ENCODE measurements around the gene PXYLP1. TPM values are rescaled to one million over a fixed set of nuclear protein-coding genes. Genes with fewer than 3 reads are reported as not detected.

The PXYLP1 gene
- total and polyA plus RNA-seq, 9 of the 15 experiments (the other 6 are each of a cell fraction or from before 2014, with no cell fraction given), result 0.80 to 2.9 (median 1.3) TPM

GRCh38 chr3:141342386-141342785 is 110.8 kb downstream of the PXYLP1 start:
- intact Hi-C loops (cut with micrococcal nuclease), result no loop called here
- CTCF ChIA-PET (ENCODE audit: low intra/inter-chr PET ratio), result no interaction called here
- TF ChIP-seq RCOR1 (IDR thresholded peaks at IDR 0.05; ENCODE audit: borderline replicate concordance in 1 of 2, low read depth in 2 of 2, low read length in 2 of 2), result peak in 1 of 2 experiments; percentile 76; a peak in 1 of 4 replicates
- TF ChIP-seq HMBOX1 (IDR thresholded peaks at IDR 0.05), result no peak; the same call in 1 of the 2 replicates
- no peak for TF ChIP-seq ZNF695 (CRISPR knock-in tag; IDR thresholded peaks at IDR 0.05)
- TF ChIP-seq CXXC5 (CRISPR knock-in tag; IDR thresholded peaks at IDR 0.05), result 0 out of 2 replicates have a peak, but pooled peaks have one; percentile 30
- no peak for TF ChIP-seq L3MBTL2 (IDR thresholded peaks at IDR 0.05)
- no peak for TF ChIP-seq ARID2 (IDR thresholded peaks at IDR 0.05)
- no peak for TF ChIP-seq ZC3H4 (CRISPR knock-in tag; IDR thresholded peaks at IDR 0.05; ENCODE audit: borderline replicate concordance)
- TF ChIP-seq AFF4 (CRISPR knock-in tag; IDR thresholded peaks at IDR 0.05), result no peak
- TF ChIP-seq MLLT1 (IDR thresholded peaks at IDR 0.05), result 0 out of 4 replicates have a peak, but pooled peaks of 1 of the 2 experiments have one; percentile 42

More at GRCh38 chr3:141342386-141342785, 110.8 kb downstream of the PXYLP1 start:
- Histone ChIP-seq H3K79me2 (ENCODE audit: control insufficient read depth, insufficient read depth, low read length) (no peaks in the 10 kb centered on the region), H3K4me1 (replicated peaks in 1 of 2; ENCODE audit: control insufficient read depth in 2 of 2, insufficient read depth in 2 of 2, low read length in 2 of 2) (peaks cover 4 to 31% of the 10 kb centered on the region in 2 experiments; a peak in 4 of 5 replicates), H2AFZ (ENCODE audit: low read depth, low read length) (no peak overlapping the region), H3K9me3 (replicated peaks; ENCODE audit: control insufficient read depth, insufficient read depth, low read depth, low read length) (no peaks in the 10 kb centered on the region), H3K9me1 (ENCODE audit: control insufficient read depth, insufficient read depth, low read length) (no peaks in the 10 kb centered on the region), H3K27ac (ENCODE audit: extremely low read depth, low read depth, low read length) (no peak overlapping the region), H3K4me3 (no peak overlapping the region), H4K20me1 (replicated peaks; ENCODE audit: control insufficient read depth, insufficient read depth, low read length) (no peaks in the 10 kb centered on the region), H3K4me2 (ENCODE audit: insufficient read depth, low read length) (no peak overlapping the region), H3K27me3 (ENCODE audit: control insufficient read depth in 2 of 2, insufficient read depth in 2 of 2, low read length in 2 of 2) (no peaks in the 10 kb centered on the region), H3K9ac (ENCODE audit: insufficient read depth in 1 of 2, low read depth in 2 of 2, low read length in 2 of 2) (no peak overlapping the region), H3K36me3 (ENCODE audit: control insufficient read depth, insufficient read depth, low read length) (no peaks in the 10 kb centered on the region)
- peak; percentile 71 for FAIRE-seq
- no TSS peak for BruUV-seq (replicated peaks)
- in situ Hi-C loops (cut with MboI), result no loop called here
- ATAC-seq, result peak; percentile 87
- WGBS (ENCODE audit: insufficient coverage, low coverage, missing lambda C conversion rate), result 2% methylated on average over 5 of the region's 5 CpGs
- DNase-seq (ENCODE audit: extremely low read depth in 1 of 4, low spot score in 3 of 4), result peak; percentile 51 to 69 (median 56)
- POLR2A ChIA-PET, result interaction anchor here (0.6 to 1.1 kb wide), 5 partner anchors 11 to 229 kb away, joined by 3 to 6 read pairs (median 3); no protein-coding TSS in a partner anchor

Measured in K562 (cell line).